PFSK-1 (cell line): ENCODE data around the gene FAM229A.

Experiments
- FOXP2 ChIP-seq: optimal IDR thresholded peaks from 2 replicates; pipeline ENCODE3; 2011; ENCODE audit warnings: borderline replicate concordance, control low read depth, inconsistent platforms; ENCODE audit not compliant: insufficient read depth; ENCODE audit errors: extremely low read length, extremely low read depth
- POLR2AphosphoS5 ChIP-seq: IDR thresholded peaks from 2 replicates; pipeline ENCODE4 v1.6.1; 2012; ENCODE audit warnings: low read depth, mild to moderate bottlenecking, control low read depth, low read length, moderate library complexity
- REST ChIP-seq, 2 experiments: IDR thresholded peaks; 2 replicates each; pipeline versions ENCODE4 v1.6.1 to v1.8.0; 2011 to 2012; ENCODE audit warnings: low read depth in 2 of 2, low read length in 2 of 2, control low read depth in 1 of 2, inconsistent platforms in 1 of 2, mild to moderate bottlenecking in 1 of 2, moderate library complexity in 1 of 2; ENCODE audit not compliant: insufficient read depth in 1 of 2
- SIN3A ChIP-seq: IDR thresholded peaks from 2 replicates; pipeline ENCODE4 v1.6.1; 2012; ENCODE audit warnings: mild to moderate bottlenecking, low read length, moderate library complexity, borderline replicate concordance; ENCODE audit not compliant: insufficient read depth
- TAF1 ChIP-seq: IDR thresholded peaks from 2 replicates; pipeline ENCODE4 v1.6.1; 2012; ENCODE audit warnings: low read length, control low read depth, borderline replicate concordance; ENCODE audit not compliant: insufficient read depth

The FAM229A gene

GRCh38 chr1:32346532-32347157, 15.6 kb downstream of the FAM229A start:
- no peak for TF ChIP-seq POLR2AphosphoS5

GRCh38 chr1:32345289-32345827, 16.9 kb downstream of the FAM229A start:
- TF ChIP-seq TAF1 (no peak), FOXP2 (no peak), POLR2AphosphoS5 (no peak), REST (IDR thresholded peaks at IDR 0.05; ENCODE audit: insufficient read depth in 1 of 2, low read depth in 2 of 2, low read length in 2 of 2) (no peak), SIN3A (no peak)

- no peak for TF ChIP-seq POLR2AphosphoS5
- no peak for TF ChIP-seq TAF1
- no peak for TF ChIP-seq REST (IDR thresholded peaks at IDR 0.05; ENCODE audit: insufficient read depth in 1 of 2, low read depth in 2 of 2, low read length in 2 of 2)
- no peak for TF ChIP-seq SIN3A
- no peak for TF ChIP-seq FOXP2
Measured at GRCh38 chr1:32342704-32343103, 19.6 kb downstream of the FAM229A start.

- no peak for TF ChIP-seq TAF1
- TF ChIP-seq SIN3A = no peak
Measured at GRCh38 chr1:32341971-32342370, 20.3 kb downstream of the FAM229A start.

GRCh38 chr1:32341186-32341757, 21.0 kb downstream of the FAM229A start:
- no peak for TF ChIP-seq REST (IDR thresholded peaks at IDR 0.05; ENCODE audit: insufficient read depth in 1 of 2, low read depth in 2 of 2, low read length in 2 of 2)
- no peak for TF ChIP-seq POLR2AphosphoS5
- no peak for TF ChIP-seq SIN3A
- TF ChIP-seq TAF1 = no peak
- no peak for TF ChIP-seq FOXP2

GRCh38 chr1:32339363-32339978, 22.8 kb downstream of the FAM229A start:
- TF ChIP-seq POLR2AphosphoS5 = no peak
- TF ChIP-seq SIN3A = no peak
- TF ChIP-seq TAF1 = no peak
- TF ChIP-seq REST (IDR thresholded peaks at IDR 0.05; ENCODE audit: insufficient read depth in 1 of 2, low read depth in 2 of 2, low read length in 2 of 2) = no peak
- no peak for TF ChIP-seq FOXP2
